Measurements from ENCODE around the gene CACNG8. TPM values are rescaled to one million over a fixed set of nuclear protein-coding genes. Genes with fewer than 3 reads are reported as not detected.
"Not testable (repeated sequence)": the region's sequence is repeated elsewhere in the genome, so short reads cannot be mapped to it uniquely, and the experiment has no call there.

Gene CACNG8
- under 1 TPM; 0.02 to 0.34 (median 0.04) TPM for polyA plus RNA-seq

DNA sequence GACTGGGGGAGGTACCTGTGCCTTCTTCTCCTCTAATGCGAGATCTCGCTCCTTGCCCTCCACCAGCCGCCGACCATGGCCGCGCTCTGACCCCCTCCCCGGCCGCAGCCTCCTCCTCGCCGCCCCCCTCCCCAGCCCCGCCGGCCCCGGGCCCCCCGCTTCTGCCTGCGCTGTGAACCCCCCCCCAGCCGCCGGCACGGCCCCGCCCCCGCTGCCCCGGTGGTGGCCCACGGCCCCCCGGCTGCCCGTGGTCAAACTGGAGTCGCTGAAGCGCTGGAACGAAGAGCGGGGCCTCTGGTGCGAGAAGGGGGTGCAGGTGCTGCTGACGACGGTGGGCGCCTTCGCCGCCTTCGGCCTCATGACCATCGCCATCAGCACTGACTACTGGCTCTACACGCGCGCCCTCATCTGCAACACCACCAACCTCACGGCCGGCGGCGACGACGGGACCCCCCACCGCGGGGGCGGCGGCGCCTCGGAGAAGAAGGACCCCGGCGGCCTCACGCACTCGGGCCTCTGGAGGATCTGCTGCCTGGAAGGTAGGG lies at the start of gene CACNG8:
Gene CACNG8 (plus strand): TSS at position 51 of the 545 bp plus-strand sequence.
- H3K27ac ChIP-seq (ENCODE audit: low read depth, low read length), result no peak within 1 kb of the TSS
- WGBS, 3 donors, result 1 to 2% (median 2%) methylated on average over 17 to 48 of the region's 55 CpGs

DNA sequence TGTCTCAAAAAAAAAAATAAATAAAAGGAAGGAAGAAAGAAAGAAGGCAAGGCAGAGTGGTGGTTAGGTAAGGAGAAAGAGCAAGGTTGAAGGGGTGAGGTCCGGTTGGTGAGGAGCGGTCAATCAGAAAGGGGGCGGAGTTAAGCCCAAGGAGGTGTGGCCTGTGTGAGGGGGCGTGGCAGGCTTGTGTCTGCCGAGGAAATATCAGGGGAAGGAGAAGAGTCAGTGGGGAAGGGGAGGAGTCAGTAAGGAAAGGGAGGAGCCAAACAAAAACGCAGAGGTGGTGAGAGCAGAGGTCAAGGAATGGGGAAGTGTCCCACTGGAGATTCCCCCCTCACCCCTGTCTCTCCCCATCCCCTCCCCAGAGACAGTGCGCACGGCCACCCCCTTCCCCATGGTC lies 47.7 kb upstream of the CACNG8 start:
- H3K27ac ChIP-seq (ENCODE audit: low read depth, low read length), result no peak overlapping the region
- 50 to 58% (median 54%) methylated on average over 8 of the region's 8 CpGs for WGBS, 3 donors

DNA sequence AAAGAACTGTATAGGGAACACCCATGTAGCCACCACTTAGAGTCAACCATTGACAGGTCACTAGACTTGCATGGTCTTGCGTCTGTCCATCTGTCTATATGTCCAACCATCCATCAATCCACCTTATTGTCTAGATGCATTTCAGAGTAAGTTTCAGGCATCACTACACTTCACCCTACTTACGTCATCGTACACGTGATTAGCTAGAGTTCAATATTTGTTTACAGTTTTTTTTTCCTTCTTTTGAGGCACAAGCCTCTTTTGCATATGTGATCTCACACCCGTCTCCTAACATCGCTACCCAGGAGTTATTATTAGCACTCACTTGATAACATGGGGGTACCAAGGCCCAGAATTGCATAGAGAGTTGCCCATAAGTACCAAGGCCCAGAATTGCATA lies 46.7 kb upstream of the CACNG8 start:
- H3K27ac ChIP-seq (ENCODE audit: low read depth, low read length), result no peak overlapping the region
- 70 to 74% (median 73%) methylated on average over 6 of the region's 6 CpGs for WGBS, 3 donors

DNA sequence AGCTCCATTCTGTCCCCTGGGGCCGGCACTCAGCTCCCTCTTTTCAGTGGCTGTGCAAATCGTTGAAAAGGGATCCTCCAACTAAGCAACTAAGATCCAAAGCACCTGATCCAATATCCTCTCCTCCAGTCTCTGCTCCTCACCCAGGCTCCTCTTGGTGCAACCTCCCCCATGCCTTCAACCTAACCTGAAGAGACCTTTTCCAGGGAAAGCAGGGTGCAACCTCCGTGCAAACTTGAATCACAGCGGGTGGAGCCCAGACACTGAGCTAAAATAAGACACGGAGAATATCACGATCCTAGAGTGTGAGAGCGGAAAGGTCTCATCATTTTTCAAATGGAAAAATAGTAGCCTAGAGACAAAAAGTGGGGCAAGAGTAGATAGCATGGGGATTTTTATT lies 45.4 kb upstream of the CACNG8 start:
- no peak overlapping the region for H3K27ac ChIP-seq (ENCODE audit: low read depth, low read length)
- 75 to 86% (median 83%) methylated on average over 7 of the region's 7 CpGs for WGBS, 3 donors

DNA sequence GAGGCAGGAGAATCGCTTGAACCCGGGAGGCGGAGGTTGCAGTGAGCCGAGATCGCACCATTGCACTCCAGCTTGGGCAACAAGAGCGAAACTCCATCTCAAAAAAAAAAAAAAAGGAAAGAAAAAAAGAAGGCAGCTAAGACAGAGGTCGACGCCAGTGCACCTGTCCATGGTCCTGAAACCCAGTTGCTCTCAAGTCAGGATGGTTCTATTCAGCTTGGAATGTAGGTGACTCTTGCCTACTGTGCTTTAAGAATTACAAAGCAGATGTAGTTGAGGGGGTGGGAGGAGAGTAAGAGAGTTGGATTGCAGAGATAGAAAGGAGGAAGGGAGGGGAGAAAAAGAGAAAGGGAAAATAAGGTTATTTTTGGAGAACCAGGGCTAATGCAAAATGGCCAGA lies 35.0 kb upstream of the CACNG8 start:
- 2 to 50% (median 31%) methylated on average over 2 to 6 of the region's 8 CpGs for WGBS, 3 donors
- no peak overlapping the region for H3K27ac ChIP-seq (ENCODE audit: low read depth, low read length)

DNA sequence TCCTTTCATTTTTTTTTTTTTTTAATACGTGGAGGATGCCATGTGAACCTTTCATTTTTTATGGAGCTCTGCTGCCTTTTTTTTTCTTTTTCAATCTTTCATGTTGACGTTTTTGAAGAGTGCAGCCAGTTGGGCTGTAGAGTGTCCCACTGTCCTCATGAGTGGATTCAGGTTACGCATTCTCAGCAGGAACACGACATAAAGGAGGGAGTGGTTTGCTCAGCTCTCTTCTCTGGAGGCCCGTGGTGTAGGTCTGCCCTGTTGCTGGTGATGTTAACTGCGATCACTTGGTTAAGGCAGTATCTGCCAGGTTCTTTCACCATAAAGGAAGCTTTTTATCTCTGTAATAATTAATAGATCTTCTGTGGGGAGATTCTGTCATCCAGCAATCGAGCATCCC lies 26.7 kb upstream of the CACNG8 start:
- 42 to 53% (median 49%) methylated on average over 7 of the region's 7 CpGs for WGBS, 3 donors
- H3K27ac ChIP-seq (ENCODE audit: low read depth, low read length), result no peak overlapping the region

DNA sequence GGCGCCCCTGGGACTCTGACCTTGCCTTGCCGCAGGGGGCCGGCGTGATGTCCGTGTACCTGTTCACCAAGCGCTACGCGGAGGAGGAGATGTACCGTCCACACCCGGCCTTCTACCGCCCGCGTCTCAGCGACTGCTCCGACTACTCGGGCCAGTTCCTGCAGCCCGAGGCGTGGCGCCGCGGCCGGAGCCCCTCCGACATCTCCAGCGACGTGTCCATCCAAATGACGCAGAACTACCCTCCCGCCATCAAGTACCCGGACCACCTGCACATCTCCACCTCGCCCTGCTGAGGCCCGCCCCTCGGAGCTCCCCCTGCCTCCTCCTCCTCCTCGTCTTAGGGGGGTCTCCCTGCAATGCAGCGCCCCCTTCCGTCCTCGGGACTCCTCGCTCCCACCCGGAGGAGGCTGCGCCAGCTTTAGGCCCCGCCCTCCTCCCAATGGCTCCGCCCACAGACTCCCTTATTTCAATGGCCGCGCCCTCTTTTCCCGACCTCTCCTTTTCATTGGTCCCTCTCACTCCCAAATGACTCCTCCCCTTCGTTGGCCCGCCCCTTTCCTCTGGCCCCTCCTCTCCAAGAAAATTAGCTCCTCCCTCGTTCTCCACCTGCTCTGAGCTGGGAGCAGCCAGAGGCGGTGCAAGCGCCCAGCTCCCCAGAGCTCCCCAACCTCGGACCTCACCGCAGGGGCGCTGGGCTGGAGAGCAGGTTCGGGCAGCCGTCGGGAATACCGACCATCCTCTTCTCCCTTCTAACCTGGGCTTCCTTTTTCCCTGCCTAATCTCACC lies 20.5 kb upstream of the CACNG8 start:
- 3 to 7% (median 6%) methylated on average over 51 to 55 of the region's 55 CpGs for WGBS, 3 donors
- H3K27ac ChIP-seq (ENCODE audit: low read depth, low read length), result no peak overlapping the region

DNA sequence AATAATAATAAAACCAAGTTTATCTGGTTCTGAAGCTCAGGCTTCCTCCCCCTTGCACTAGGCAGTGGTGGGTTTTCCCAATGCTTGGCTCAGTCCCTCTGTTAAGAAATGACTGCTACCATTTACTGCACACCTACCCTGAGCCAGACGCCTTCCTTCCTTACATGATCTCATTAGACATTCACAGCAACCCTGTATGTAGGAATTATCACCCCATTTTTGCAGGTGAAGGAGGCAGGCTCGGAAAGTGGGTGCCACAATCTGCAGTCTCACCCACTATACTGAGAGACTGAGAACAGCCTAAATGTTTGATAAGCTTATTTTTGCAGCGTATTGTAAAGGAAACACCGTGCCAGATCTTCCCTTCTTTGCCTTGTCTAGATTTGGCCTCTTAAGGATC lies 18.3 kb upstream of the CACNG8 start:
- H3K27ac ChIP-seq (ENCODE audit: low read depth, low read length), result no peak overlapping the region
- WGBS, 3 donors, result 70 to 77% (median 74%) methylated on average over 4 of the region's 4 CpGs

DNA sequence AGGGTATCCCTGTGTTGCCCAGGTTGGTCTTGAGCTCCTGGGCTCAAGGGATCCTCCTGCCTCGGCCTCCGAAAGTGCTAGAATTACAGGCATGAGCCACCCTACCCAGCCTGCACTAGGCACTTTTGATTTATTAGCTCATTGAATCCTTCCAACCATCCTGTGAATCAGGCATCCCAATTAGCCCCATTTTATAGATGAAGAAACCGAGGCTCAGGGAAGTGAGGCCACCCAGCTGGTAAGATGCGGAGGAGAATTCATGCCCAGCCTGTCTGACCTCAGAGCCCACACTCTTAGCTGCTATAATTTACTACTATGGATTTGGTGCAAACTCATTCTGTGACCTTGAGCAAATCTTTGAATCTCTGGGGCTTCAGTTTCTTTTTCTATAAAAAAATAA lies 17.8 kb upstream of the CACNG8 start:
- no peak overlapping the region for H3K27ac ChIP-seq (ENCODE audit: low read depth, low read length)
- WGBS, 3 donors, result 78 to 89% (median 89%) methylated on average over 4 of the region's 4 CpGs

DNA sequence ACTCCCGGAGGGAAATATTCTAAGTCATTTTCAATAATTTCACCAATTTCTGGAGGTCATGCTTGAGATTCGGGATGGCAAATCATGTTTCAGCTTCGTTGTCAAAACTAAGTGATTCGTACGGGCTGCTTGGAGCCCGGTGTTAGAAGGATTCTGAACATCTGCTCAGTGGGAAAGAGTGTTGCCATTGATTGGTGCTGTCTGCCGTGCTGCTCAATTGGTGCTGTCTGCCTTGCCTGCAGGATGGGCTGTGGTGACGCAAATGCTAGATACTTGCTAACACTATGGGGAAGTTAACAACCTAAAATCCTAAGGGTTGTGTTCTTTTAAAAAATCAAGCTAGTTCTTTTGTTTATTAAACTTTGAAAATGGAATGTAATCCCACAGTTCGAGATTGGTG lies 17.3 kb upstream of the CACNG8 start:
- WGBS, 3 donors, result 39 to 52% (median 48%) methylated on average over 9 of the region's 9 CpGs
- no peak overlapping the region for H3K27ac ChIP-seq (ENCODE audit: low read depth, low read length)

DNA sequence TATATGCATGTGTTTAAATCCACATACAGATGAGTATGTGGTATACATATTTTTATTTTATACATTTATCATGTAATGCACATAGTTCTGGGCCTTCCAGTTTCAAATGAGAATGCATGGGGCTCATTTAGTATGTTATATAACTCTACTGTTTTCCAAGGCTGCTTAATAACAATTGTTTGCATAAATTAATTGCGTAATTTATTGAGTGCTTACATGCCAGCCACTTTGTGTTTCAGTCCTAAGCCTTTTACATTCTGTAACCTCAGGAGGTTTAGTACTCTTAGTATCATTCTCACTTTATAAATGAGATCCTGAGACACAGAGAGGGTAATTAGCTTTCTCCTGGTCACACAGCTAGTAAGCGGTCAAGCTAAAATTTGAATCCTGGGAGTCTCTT lies 16.7 kb upstream of the CACNG8 start:
- H3K27ac ChIP-seq (ENCODE audit: low read depth, low read length), result no peak overlapping the region
- 95 to 98% (median 96%) methylated on average over 2 of the region's 2 CpGs for WGBS, 3 donors

DNA sequence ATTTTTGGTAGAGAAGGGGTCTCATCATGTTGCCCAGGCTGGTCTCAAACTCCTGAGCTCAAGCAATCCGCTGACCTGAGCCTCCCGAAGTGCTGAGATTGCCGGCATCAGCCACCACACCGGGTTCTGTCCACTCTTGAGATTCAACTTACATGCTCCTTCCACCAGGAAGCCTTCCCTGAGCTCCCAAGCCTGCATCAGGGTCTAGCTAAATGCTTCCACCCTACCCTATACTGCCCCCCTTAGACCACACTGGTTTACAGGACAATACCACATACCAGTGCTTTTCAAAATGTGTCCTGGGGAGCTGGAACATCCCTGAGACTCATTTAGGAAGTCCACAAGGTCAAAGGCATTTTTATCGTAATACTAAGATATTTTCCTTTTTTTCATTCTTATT lies 15.1 kb upstream of the CACNG8 start:
- no peak overlapping the region for H3K27ac ChIP-seq (ENCODE audit: low read depth, low read length)
- 57 to 65% (median 62%) methylated on average over 5 of the region's 5 CpGs for WGBS, 3 donors

DNA sequence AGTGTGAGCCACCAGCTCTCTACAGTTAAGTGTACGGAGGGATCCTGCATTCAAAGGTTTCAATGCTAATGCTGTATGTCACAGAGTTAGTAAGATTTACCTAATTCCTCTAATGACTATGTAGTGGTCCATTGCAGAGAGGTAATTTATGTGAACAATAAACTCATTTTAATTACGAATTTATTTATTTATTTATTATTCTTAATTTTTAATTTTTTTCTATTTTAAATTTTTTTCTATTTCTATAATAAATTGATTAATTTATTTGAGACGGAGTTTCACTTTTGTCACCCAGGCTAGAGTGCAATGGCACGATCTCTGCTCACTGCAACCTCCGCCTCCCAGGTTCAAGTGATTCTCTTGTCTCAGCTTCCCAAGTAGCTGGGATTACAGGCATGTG lies 14.1 kb upstream of the CACNG8 start:
- 77 to 79% (median 78%) methylated on average over 5 of the region's 5 CpGs for WGBS, 3 donors

DNA sequence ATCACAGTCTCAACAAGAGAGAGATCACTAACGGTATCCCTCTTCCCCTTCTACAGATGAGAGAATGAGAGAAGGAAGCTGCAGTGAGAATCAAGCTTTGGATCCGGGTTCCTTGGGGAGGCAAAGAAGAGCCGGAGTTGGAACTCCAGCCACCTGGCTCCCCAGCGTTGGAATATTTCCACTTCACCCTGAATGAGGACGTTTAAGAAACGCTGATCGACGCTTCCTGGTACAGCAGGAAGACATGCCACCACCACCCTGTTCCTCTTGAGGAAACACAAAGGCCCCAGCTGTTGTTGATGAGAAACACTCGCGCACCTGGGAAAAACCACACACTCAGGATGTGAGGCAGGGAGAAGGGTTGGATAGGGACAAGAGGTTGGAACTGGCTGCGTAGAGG lies 11.3 kb upstream of the CACNG8 start:
- WGBS, 3 donors, result 30 to 54% (median 35%) methylated on average over 11 of the region's 11 CpGs
- no peak overlapping the region for H3K27ac ChIP-seq (ENCODE audit: low read depth, low read length)

More for the DNA sequence above, 14.1 kb upstream of the CACNG8 start:
- H3K27ac ChIP-seq (ENCODE audit: low read depth, low read length), result not testable (repeated sequence)

DNA sequence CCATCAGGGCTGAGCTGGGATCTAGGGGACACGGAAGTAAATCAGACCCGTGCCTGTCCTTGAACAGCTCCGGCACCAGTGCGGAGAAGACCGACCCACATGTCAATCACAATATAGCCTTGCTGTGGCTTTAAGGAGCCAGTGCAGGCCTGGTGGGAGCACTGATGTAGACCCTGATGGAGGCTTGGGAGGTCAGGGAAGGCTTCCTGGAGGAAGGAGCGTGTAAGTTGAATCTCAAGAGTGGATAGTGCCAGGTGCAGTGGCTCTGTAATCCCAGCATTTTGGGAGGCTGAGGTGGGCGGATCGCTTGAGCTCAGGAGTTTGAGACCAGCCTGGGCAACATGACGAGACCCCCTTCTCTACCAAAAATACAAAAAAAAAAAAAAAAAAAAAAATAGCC lies 10.8 kb upstream of the CACNG8 start:
- H3K27ac ChIP-seq (ENCODE audit: low read depth, low read length), result no peak overlapping the region
- WGBS, 3 donors, result 71 to 80% (median 79%) methylated on average over 9 of the region's 9 CpGs

DNA sequence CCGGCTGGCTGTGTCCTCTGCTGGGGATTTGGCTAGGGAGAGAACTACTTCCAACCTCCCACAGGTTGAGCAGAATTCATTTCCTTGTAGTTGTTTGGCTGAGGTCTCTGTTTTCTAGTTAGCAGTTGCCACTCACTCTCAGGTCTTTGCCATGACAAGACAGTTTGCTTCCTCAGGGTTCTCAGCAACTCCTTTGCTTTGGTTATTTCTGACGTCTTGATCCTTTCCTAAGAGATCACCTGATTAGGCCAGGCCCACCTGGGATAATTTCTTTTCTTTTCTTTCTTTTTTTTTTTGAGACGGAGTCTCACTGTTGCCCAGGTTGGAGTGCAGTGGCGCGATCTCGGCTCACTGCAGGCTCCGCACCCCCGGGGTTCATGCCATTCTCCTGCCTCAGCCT lies 9.4 kb upstream of the CACNG8 start:
- no peak overlapping the region for H3K27ac ChIP-seq (ENCODE audit: low read depth, low read length)
- 90 to 92% (median 90%) methylated on average over 8 of the region's 8 CpGs for WGBS, 3 donors

DNA sequence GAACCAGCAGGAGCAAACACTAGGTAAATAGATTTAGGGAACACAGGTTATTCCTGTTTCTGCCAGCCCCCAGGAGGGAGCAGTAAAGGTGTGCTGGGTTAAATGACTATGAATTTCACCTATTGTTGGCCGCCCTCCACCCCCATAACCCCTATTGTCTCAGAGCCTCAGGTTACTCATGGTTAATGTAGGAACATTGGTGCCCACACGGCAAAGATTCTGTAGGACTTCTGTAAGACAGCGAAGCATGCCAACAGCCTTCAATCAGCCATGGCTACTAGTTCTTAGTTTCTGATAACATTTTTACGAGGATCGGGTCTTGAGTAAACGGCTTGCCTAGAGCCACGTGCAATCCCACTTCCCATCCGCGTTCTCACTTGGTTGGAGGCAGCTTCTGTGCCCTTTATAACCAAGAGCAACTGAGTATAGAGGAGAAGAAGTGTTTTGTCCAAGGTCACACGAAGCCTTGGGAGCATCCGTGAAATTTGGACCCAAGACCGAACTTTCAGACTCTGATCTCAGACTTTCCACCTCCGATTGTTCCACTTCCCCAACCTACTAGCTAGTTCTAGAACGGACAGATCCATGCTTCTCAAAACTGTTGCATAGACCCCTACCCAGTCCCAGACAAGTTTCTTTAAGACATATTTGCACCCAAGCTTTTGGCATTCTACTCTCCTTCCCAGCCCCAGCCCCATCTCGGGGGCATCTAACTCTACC lies 5.1 kb upstream of the CACNG8 start:
- WGBS, 3 donors, result 2 to 5% (median 5%) methylated on average over 15 of the region's 15 CpGs

DNA sequence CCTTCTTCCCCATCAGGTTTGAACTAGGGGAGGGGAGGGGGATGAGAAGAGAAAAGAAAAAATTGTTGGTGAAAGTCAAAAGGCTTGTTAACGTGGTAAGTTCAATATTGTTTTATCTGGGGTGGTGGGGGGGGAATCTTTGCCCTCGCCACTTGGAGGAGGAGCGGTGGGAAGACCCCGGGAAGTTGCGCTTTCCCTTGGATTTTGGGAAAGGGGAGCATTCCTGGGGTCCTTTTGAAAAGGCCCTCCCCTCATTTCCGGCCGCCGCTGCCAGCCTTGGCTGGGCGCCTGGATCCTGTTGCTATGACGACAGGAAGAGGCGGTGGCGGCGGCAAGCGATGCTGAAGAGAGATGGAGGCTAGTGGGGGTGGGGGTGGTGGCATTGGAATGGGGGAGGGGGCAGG lies 4.6 kb upstream of the CACNG8 start:
- WGBS, 3 donors, result 2 to 6% (median 3%) methylated on average over 8 to 14 of the region's 14 CpGs

More for the DNA sequence above, 5.1 kb upstream of the CACNG8 start:
- H3K27ac ChIP-seq (ENCODE audit: low read depth, low read length), result no peak overlapping the region

More for the DNA sequence above, 4.6 kb upstream of the CACNG8 start:
- H3K27ac ChIP-seq (ENCODE audit: low read depth, low read length), result no peak overlapping the region
